Small intestine (tissue), 7 donors: Measurements from ENCODE around the gene SERPINA12. TPM values are rescaled to one million over a fixed set of nuclear protein-coding genes. Genes with fewer than 3 reads are reported as not detected.
A peak's percentile ranks its signal among the peaks of the same experiment; 100 is the strongest.

Source experiments
- DNase-seq, 2 donors: peaks; one replicate each; pipeline versions ENCODE4 v3.0.0 to v3.0.0-alpha.2; 2013
- FAIRE-seq: peaks from 2 replicates; lab custom pipeline; 2012; peaks lifted over from hg19 to GRCh38; lab: Jason Lieb, UNC
- H3K27ac ChIP-seq, 3 donors: one replicate each; pipeline ENCODE4 v1.5.1; 2013; ENCODE audit warnings: low read length in 2 of 3, mild to moderate bottlenecking in 2 of 3, control low read depth in 1 of 3, inconsistent platforms in 1 of 3, low read depth in 1 of 3, moderate library complexity in 1 of 3
- H3K27me3 ChIP-seq, 3 donors: one replicate each; pipeline ENCODE4 v1.6.1; 2013; ENCODE audit warnings: low read length in 3 of 3, inconsistent platforms in 1 of 3; ENCODE audit not compliant: control insufficient read depth in 3 of 3, insufficient read depth in 3 of 3
- H3K36me3 ChIP-seq, 3 donors: one replicate each; pipeline ENCODE4 v1.6.1; 2013; ENCODE audit warnings: low read length in 3 of 3, inconsistent platforms in 1 of 3, low read depth in 1 of 3, mild to moderate bottlenecking in 1 of 3, moderate library complexity in 1 of 3; ENCODE audit not compliant: control insufficient read depth in 3 of 3, insufficient read depth in 2 of 3
- H3K4me1 ChIP-seq, 3 donors: one replicate each; pipeline ENCODE4 v1.6.1; 2013; ENCODE audit warnings: low read length in 2 of 3, inconsistent platforms in 1 of 3, low read depth in 1 of 3, mild to moderate bottlenecking in 1 of 3, moderate library complexity in 1 of 3; ENCODE audit not compliant: control insufficient read depth in 3 of 3, insufficient read depth in 2 of 3
- H3K4me3 ChIP-seq, 3 donors: one replicate each; pipeline ENCODE4 v1.5.1; 2013; ENCODE audit warnings: low read length in 3 of 3, control low read depth in 1 of 3, inconsistent platforms in 1 of 3, low read depth in 1 of 3, mild to moderate bottlenecking in 1 of 3, moderate library complexity in 1 of 3
- H3K9me3 ChIP-seq, 2 donors: one replicate each; pipeline ENCODE4 v1.6.1; 2013; ENCODE audit warnings: low read depth in 1 of 2, low read length in 1 of 2; ENCODE audit not compliant: control insufficient read depth in 2 of 2, insufficient read depth in 1 of 2
- WGBS, 3 donors: extraction: QIAGEN DNeasy Blood & Tissue Kit; methylation state at CpG; one replicate each; pipeline ENCODE4 v1.1.7; 2013; 5-methylcytosine and 5-hydroxymethylcytosine counted together
- polyA plus RNA-seq, 4 donors: library from polyadenylated mRNA; stranded (reverse) in 3 of 4; unstranded in 1 of 4; fragments of 200-250 nt in 3 of 4; fragments of 120-200 nt in 1 of 4; gene quantifications; one replicate each; pipeline versions ENCODE4 v1.2.1 to v1.2.3, GENCODE V29; 2013
- donor health status: healthy with polysubstance abuse.
- donor health status: control.
- donor health status: control.
- donor health status: Bipolar disorder and iron deficiency.
- donor health status: healthy.

SERPINA12 gene
- polyA plus RNA-seq, 4 donors: 0.54 to 0.67 TPM; not detected in 2

- Histone ChIP-seq H3K27me3 (peaks cover 0 to 2% (median 0%) of the 10 kb centered on the region in 3 donors), H3K36me3 (no peaks in the 10 kb centered on the region), H3K4me1 (peaks cover 0 to 18% (median 0%) of the 10 kb centered on the region in 3 donors), H3K27ac (no peak overlapping the region), H3K4me3 (no peak overlapping the region), H3K9me3 (peaks cover 0 to 1% of the 10 kb centered on the region in 2 donors)
- no peak for FAIRE-seq
- DNase-seq: no peak
- WGBS, 3 donors: 73 to 74% (median 73%) methylated on average over 9 of the region's 9 CpGs
Measured at GRCh38 chr14:94541234-94541975, 32.1 kb upstream of the SERPINA12 start.

GRCh38 chr14:94540031-94540794 is 30.9 kb upstream of the SERPINA12 start:
- H3K27me3 ChIP-seq: peaks cover 0 to 2% (median 0%) of the 10 kb centered on the region in 3 donors
- no peaks in the 10 kb centered on the region for H3K9me3 ChIP-seq
- FAIRE-seq (no peak), DNase-seq (peak; percentile 54 to 56)
- H3K4me1 ChIP-seq: peaks cover 0 to 18% (median 0%) of the 10 kb centered on the region in 3 donors
- H3K27ac ChIP-seq: peak overlapping the region in 1 of 3 donors; percentile 25
- WGBS, 3 donors: 14 to 29% (median 24%) methylated on average over 13 of the region's 13 CpGs
- H3K4me3 ChIP-seq: no peak overlapping the region
- H3K36me3 ChIP-seq: no peaks in the 10 kb centered on the region

GRCh38 chr14:94539181-94539580 is 29.9 kb upstream of the SERPINA12 start:
- no peak for FAIRE-seq
- 73 to 77% (median 75%) methylated on average over 7 of the region's 7 CpGs for WGBS, 3 donors
- DNase-seq: no peak

GRCh38 chr14:94538070-94538740 is 28.9 kb upstream of the SERPINA12 start:
- H3K4me1 ChIP-seq: peaks cover 0 to 12% (median 0%) of the 10 kb centered on the region in 3 donors
- peaks cover 0 to 2% (median 0%) of the 10 kb centered on the region in 3 donors for H3K27me3 ChIP-seq
- H3K36me3 ChIP-seq: no peaks in the 10 kb centered on the region
- no peak overlapping the region for H3K27ac ChIP-seq
- 82 to 85% (median 82%) methylated on average over 6 of the region's 6 CpGs for WGBS, 3 donors
- DNase-seq (no peak), FAIRE-seq (no peak)
- H3K9me3 ChIP-seq: no peaks in the 10 kb centered on the region
- H3K4me3 ChIP-seq: no peak overlapping the region

More at GRCh38 chr14:94539181-94539580, 29.9 kb upstream of the SERPINA12 start:
- H3K36me3 ChIP-seq: no peaks in the 10 kb centered on the region
- H3K9me3 ChIP-seq: no peaks in the 10 kb centered on the region
- H3K27ac ChIP-seq: no peak overlapping the region
- peaks cover 0 to 18% (median 0%) of the 10 kb centered on the region in 3 donors for H3K4me1 ChIP-seq
- peaks cover 0 to 2% (median 0%) of the 10 kb centered on the region in 3 donors for H3K27me3 ChIP-seq
- no peak overlapping the region for H3K4me3 ChIP-seq

GRCh38 chr14:94536836-94537235 is 27.6 kb upstream of the SERPINA12 start:
- Histone ChIP-seq H3K4me1 (peaks cover 0 to 12% (median 0%) of the 10 kb centered on the region in 3 donors), H3K4me3 (no peak overlapping the region), H3K36me3 (no peaks in the 10 kb centered on the region), H3K27me3 (peaks cover 0 to 2% (median 0%) of the 10 kb centered on the region in 3 donors), H3K27ac (no peak overlapping the region), H3K9me3 (no peaks in the 10 kb centered on the region)
- 34 to 52% (median 51%) methylated on average over 2 of the region's 2 CpGs for WGBS, 3 donors
- no peak for FAIRE-seq
- peak in 1 of 2 donors; percentile 12 for DNase-seq

- 72 to 73% (median 72%) methylated on average over 3 of the region's 3 CpGs for WGBS, 3 donors
- no peak for DNase-seq
- peaks cover 0 to 6% (median 0%) of the 10 kb centered on the region in 3 donors for H3K4me1 ChIP-seq
- H3K4me3 ChIP-seq: no peak overlapping the region
- no peak overlapping the region for H3K27ac ChIP-seq
- FAIRE-seq: no peak
- H3K27me3 ChIP-seq: peaks cover 0 to 2% (median 0%) of the 10 kb centered on the region in 3 donors
- H3K36me3 ChIP-seq: no peaks in the 10 kb centered on the region
- no peaks in the 10 kb centered on the region for H3K9me3 ChIP-seq
Measured at GRCh38 chr14:94535506-94535905, 26.2 kb upstream of the SERPINA12 start.

GRCh38 chr14:94532447-94532846 is 23.2 kb upstream of the SERPINA12 start:
- FAIRE-seq (no peak), DNase-seq (no peak)
- 44 to 68% (median 61%) methylated on average over 2 of the region's 2 CpGs for WGBS, 3 donors
- Histone ChIP-seq H3K27me3 (no peaks in the 10 kb centered on the region), H3K4me1 (no peaks in the 10 kb centered on the region), H3K9me3 (no peaks in the 10 kb centered on the region), H3K4me3 (no peak overlapping the region), H3K27ac (no peak overlapping the region), H3K36me3 (no peaks in the 10 kb centered on the region)

- DNase-seq (no peak), FAIRE-seq (no peak)
- no peak overlapping the region for H3K27ac ChIP-seq
- no peaks in the 10 kb centered on the region for H3K9me3 ChIP-seq
- H3K4me3 ChIP-seq: no peak overlapping the region
- H3K36me3 ChIP-seq: no peaks in the 10 kb centered on the region
- H3K27me3 ChIP-seq: no peaks in the 10 kb centered on the region
- H3K4me1 ChIP-seq: no peaks in the 10 kb centered on the region
Measured at GRCh38 chr14:94531187-94531586, 21.9 kb upstream of the SERPINA12 start.
